H7 (cell line): ENCODE data around the gene PLCXD3. TPM values are rescaled to one million over a fixed set of nuclear protein-coding genes. Genes with fewer than 3 reads are reported as not detected.

Source experiments
- DNase-seq: peaks from one replicate; pipeline ENCODE4 v3.0.0; 2012
- H3K27me3 ChIP-seq: 2 replicates; pipeline ENCODE4 v1.6.0; 2011; ENCODE audit warnings: mild to moderate bottlenecking, low read length; ENCODE audit not compliant: control insufficient read depth, insufficient read depth
- H3K36me3 ChIP-seq: replicated peaks from 2 replicates; pipeline ENCODE4 v1.5.1; 2011; ENCODE audit warnings: low read length; ENCODE audit not compliant: control insufficient read depth, insufficient read depth
- H3K4me3 ChIP-seq: 2 replicates; pipeline ENCODE4 v1.5.1; 2011; ENCODE audit warnings: low read depth, mild to moderate bottlenecking, control low read depth, low read length, moderate library complexity; ENCODE audit not compliant: insufficient read depth
- total RNA-seq: library from RNA; depleted of rRNA; stranded (reverse); fragments of >200 nt; shearing (Covaris generic); gene quantifications from 2 replicates; pipeline ENCODE4 v1.2.3, GENCODE V29; 2014

PLCXD3 gene
- total RNA-seq, 1 experiment from 2014 or later = 0.38 TPM

GRCh38 chr5:41452506-41452905 is 57.9 kb downstream of the PLCXD3 start:
- no peaks in the 10 kb centered on the region for H3K27me3 ChIP-seq
- no peaks in the 10 kb centered on the region for H3K36me3 ChIP-seq
- H3K4me3 ChIP-seq = no peak overlapping the region
- no peak for DNase-seq

DNA sequence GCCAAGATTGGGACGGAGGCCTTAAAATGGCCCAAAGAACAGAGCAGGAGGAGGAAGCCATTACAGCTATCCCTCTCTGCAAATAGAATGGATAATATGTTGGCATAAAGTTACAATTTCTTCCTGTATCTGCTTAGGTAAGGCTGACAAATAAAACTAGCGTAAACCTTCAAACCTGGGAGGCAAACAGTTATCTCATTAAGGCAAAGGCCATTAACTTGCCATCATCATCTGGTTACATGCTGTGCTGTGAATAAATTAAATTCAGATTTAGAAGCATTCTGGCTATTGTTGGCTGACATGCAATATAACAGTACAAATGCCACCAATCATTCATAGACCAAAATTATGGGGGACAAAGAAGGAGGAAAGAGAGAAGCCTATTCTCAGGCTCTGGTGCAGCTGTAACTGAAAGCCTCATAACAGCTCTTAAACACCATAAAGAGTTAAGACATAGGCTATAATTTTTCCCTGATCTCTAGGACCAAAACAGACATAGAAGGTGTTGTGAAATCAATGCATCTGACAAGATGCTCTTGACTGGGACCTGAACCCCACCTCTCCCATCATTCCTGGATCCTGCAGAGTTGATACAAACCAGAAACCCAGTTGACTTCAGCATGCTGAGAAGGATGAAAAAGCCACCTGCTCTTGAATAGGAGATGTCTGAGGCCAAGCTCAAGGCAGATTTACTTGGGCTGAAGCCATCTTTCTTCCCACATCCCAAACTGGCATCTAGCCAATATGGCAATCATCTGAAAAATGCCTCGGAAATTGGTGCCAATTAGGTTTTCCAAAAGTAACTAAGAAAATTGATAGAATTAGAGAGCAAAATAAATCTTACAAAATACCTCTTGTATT is 62.5 kb downstream of the PLCXD3 start:
- DNase-seq = no peak
- H3K4me3 ChIP-seq = no peak overlapping the region
- no peaks in the 10 kb centered on the region for H3K36me3 ChIP-seq
- H3K27me3 ChIP-seq = no peaks in the 10 kb centered on the region

- Histone ChIP-seq H3K4me3 (no peak overlapping the region), H3K36me3 (no peaks in the 10 kb centered on the region), H3K27me3 (no peaks in the 10 kb centered on the region)
- DNase-seq = no peak
Observed at GRCh38 chr5:41445937-41446563, 64.4 kb downstream of the PLCXD3 start.

GRCh38 chr5:41435276-41435675 is 75.1 kb downstream of the PLCXD3 start:
- no peak overlapping the region for H3K4me3 ChIP-seq
- no peaks in the 10 kb centered on the region for H3K36me3 ChIP-seq
- H3K27me3 ChIP-seq = no peaks in the 10 kb centered on the region
- DNase-seq = no peak

GRCh38 chr5:41433552-41434181 is 76.7 kb downstream of the PLCXD3 start:
- no peak overlapping the region for H3K4me3 ChIP-seq
- no peaks in the 10 kb centered on the region for H3K36me3 ChIP-seq
- peak; percentile 26 for DNase-seq
- H3K27me3 ChIP-seq = no peaks in the 10 kb centered on the region

DNA sequence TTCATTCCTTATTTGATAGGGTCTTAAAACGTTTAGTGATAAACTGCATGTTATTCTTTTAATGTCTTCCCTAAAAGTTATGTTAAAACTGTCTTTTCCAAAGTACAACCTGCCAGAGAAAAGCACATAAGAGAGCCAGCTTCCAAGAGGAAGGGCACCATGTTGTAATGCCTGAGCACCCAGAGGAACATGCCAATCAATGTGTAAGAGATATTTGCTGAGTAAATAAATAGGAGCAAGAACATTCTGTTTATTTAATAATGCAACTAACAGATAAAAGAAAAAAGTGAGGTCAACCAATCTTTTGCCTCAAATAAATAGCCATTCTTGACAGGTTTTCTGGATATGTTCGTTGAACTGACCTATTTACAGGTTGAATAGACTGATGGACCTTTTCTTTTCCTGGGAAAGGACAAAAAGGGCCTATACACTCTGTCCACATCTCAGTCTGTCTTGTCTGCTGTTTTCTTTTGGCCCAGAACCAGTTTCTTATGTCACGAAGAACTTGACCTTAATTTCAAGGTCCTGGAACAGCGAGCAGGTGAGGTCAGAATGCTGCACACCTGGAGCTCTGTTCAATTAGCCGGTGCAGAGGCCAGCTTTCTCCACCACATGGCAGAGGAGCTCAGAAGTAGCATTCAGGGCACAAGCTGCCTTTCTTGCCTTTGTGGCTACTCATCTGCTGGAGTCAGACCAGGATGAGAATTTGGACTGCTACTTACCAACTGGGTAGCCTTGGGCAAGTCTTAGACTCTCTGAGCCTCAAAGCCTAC is 77.7 kb downstream of the PLCXD3 start:
- Histone ChIP-seq H3K36me3 (no peaks in the 10 kb centered on the region), H3K27me3 (no peaks in the 10 kb centered on the region), H3K4me3 (no peak overlapping the region)
- no peak for DNase-seq

GRCh38 chr5:41427505-41427904 is 82.9 kb downstream of the PLCXD3 start:
- no peak for DNase-seq
- Histone ChIP-seq H3K36me3 (no peaks in the 10 kb centered on the region), H3K4me3 (no peak overlapping the region), H3K27me3 (no peaks in the 10 kb centered on the region)

DNA sequence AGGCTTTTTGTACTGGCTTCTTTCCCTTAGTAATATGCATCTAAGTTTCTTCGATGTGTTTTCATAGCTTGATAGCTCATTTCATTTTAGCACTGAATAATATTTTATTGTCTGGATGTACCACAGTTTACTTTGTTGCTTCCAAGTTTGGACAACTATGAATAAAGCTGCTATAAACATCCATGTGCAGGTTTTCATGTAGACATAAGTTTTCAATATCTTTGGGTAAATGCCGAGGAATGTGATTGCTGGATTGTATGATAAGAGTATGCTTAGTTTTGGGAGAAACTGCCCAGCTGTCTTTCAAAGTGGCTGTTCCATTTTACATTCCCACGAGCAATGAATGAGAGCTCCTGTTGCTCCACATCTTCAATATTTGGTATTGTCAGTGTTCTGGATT is 84.7 kb downstream of the PLCXD3 start:
- Histone ChIP-seq H3K36me3 (no peaks in the 10 kb centered on the region), H3K4me3 (no peak overlapping the region), H3K27me3 (no peaks in the 10 kb centered on the region)
- DNase-seq = no peak

GRCh38 chr5:41420492-41421067 is 89.8 kb downstream of the PLCXD3 start:
- DNase-seq = no peak
- H3K4me3 ChIP-seq = no peak overlapping the region
- H3K27me3 ChIP-seq = no peaks in the 10 kb centered on the region
- H3K36me3 ChIP-seq = no peaks in the 10 kb centered on the region

DNA sequence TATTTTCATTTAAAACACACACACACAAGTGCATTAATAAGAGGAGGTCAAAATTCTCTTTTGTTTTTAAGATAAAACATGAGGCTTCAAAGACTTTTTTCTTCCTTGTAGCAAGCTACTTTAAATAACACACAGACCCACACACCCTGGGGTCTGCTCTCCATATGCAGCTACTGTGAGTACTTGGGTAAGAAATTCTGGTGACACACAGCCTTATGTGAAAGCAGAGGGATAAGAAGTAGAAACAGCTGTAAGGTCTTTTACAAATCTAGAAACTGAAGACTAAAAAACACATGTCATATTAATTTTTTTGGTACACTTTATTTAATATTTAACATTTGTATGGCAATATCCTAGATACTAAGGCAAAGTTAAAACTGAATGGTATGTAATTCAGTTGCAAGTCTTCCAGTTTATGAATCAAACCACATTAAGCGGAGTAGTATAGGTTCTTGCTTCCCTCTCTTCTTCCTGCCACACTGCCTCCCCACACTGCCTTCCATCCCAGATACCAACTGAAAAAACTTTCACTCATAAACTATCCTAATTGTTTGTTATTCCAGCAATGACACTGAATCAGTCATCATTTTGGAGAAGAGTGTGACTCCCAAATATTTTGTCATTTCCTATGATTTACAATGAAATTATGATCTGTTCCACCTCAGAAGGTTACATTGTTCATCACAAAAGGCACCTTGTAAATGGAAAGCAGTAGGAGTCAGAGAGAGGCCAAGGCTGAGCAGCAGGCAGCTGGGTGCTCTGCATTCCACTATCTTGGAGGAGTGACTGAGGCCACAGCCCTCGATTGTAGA is 92.0 kb downstream of the PLCXD3 start:
- Histone ChIP-seq H3K36me3 (no peaks in the 10 kb centered on the region), H3K27me3 (no peaks in the 10 kb centered on the region), H3K4me3 (no peak overlapping the region)
- DNase-seq = peak; percentile 40

GRCh38 chr5:41416336-41416735 is 94.1 kb downstream of the PLCXD3 start:
- no peaks in the 10 kb centered on the region for H3K36me3 ChIP-seq
- no peak for DNase-seq

GRCh38 chr5:41415242-41415641 is 95.2 kb downstream of the PLCXD3 start:
- H3K27me3 ChIP-seq = no peaks in the 10 kb centered on the region
- no peak overlapping the region for H3K4me3 ChIP-seq
- no peaks in the 10 kb centered on the region for H3K36me3 ChIP-seq
- DNase-seq = no peak

More at GRCh38 chr5:41416336-41416735, 94.1 kb downstream of the PLCXD3 start:
- Histone ChIP-seq H3K27me3 (no peaks in the 10 kb centered on the region), H3K4me3 (no peak overlapping the region)

- Histone ChIP-seq H3K27me3 (no peaks in the 10 kb centered on the region), H3K4me3 (no peak overlapping the region), H3K36me3 (no peaks in the 10 kb centered on the region)
- no peak for DNase-seq
Observed at GRCh38 chr5:41414598-41414997, 95.8 kb downstream of the PLCXD3 start.
